Measurements from ENCODE around the gene GET4. TPM values are rescaled to one million over a fixed set of nuclear protein-coding genes. Genes with fewer than 3 reads are reported as not detected.

Gene GET4
- total and polyA plus RNA-seq, 2 of the 8 experiments (the other 6 are each of a cell fraction or from before 2014, with no cell fraction given): 56.7 to 74.1 TPM

- peak overlapping the region; percentile 59 for H3K56ac ChIP-seq (replicated peaks; ENCODE audit: insufficient read length, low read depth, low read length)
- H3K4me3 ChIP-seq (ENCODE audit: extremely low read depth in 1 of 4, insufficient read depth in 2 of 4, low read depth in 3 of 4, low read length in 4 of 4): no peak overlapping the region
- no peak overlapping the region for H3K27ac ChIP-seq (ENCODE audit: low read depth, low read length)
- H2BK15ac ChIP-seq (ENCODE audit: low read length): no peak overlapping the region
- FAIRE-seq (no peak), DNase-seq (ENCODE audit: low read depth in 1 of 2, low spot score in 2 of 2) (no peak)
- no peak overlapping the region for H2BK20ac ChIP-seq (ENCODE audit: low read length)
- H4K20me1 ChIP-seq (replicated peaks in 1 of 2; ENCODE audit: control insufficient read depth in 1 of 2, insufficient read depth in 2 of 2, low read length in 2 of 2): peaks cover 3 to 30% of the 10 kb centered on the region in 2 experiments
- H3K79me2 ChIP-seq (ENCODE audit: control insufficient read depth in 1 of 2, insufficient read depth in 2 of 2, low read length in 2 of 2): peaks cover 0 to 14% of the 10 kb centered on the region in 2 experiments; a peak in 1 of 4 replicates
- no peak overlapping the region for H2AK5ac ChIP-seq (ENCODE audit: low read depth, low read length)
- WGBS, 2 experiments (ENCODE audit: extremely low coverage in 1 of 2, insufficient coverage in 1 of 2, insufficient read length in 1 of 2, insufficient replicate concordance in 2 of 2, low coverage in 1 of 2, low lambda C conversion rate in 2 of 2, missing lambda C conversion rate in 1 of 2): 87% methylated on average over 30 of the region's 33 CpGs; no CpG with 5 or more reads in 1 of the 2 experiments
- H3K23me2 ChIP-seq (ENCODE audit: low read depth, low read length): no peaks in the 10 kb centered on the region
- no peak overlapping the region for H3K14ac ChIP-seq (ENCODE audit: insufficient read length)
- no peak overlapping the region for H3K23ac ChIP-seq (ENCODE audit: insufficient read length)
- H3K4ac ChIP-seq (replicated peaks; ENCODE audit: insufficient read length, low read depth, low read length): no peak overlapping the region
- CTCF ChIA-PET (ENCODE audit: partially characterized antibody): interaction anchor here (1.0 to 1.7 kb wide), 5 partner anchors 9 to 85 kb away, joined by 3 to 5 read pairs (median 4); no protein-coding TSS in a partner anchor
- no peak overlapping the region for H3K18ac ChIP-seq (ENCODE audit: extremely low read depth, low read length)
- H4K91ac ChIP-seq (replicated peaks; ENCODE audit: insufficient read length, low read length): no peak overlapping the region
- no peaks in the 10 kb centered on the region for H3K9me3 ChIP-seq (ENCODE audit: insufficient read depth in 2 of 2, low read depth in 1 of 2, low read length in 1 of 2)
- POLR2A ChIA-PET (ENCODE audit: partially characterized antibody): interaction anchor here (1.4 kb wide), 2 partner anchors 12 to 47 kb away, joined by 3 read pairs; no protein-coding TSS in a partner anchor
- no peak overlapping the region for H2BK12ac ChIP-seq (ENCODE audit: low read depth, low read length)
- H3K36me3 ChIP-seq (ENCODE audit: control insufficient read depth in 2 of 4, insufficient read depth in 4 of 4, low read length in 3 of 4): peaks cover 19 to 63% (median 52%) of the 10 kb centered on the region in 4 experiments
- no peak overlapping the region for H4K5ac ChIP-seq (ENCODE audit: insufficient read length, low read depth, low read length)
- H3K9ac ChIP-seq (replicated peaks in 1 of 4; ENCODE audit: extremely low read depth in 1 of 4, low read depth in 3 of 4, low read length in 3 of 4): no peak overlapping the region
- H3K4me1 ChIP-seq (replicated peaks in 1 of 4; ENCODE audit: control insufficient read depth in 3 of 4, insufficient read depth in 4 of 4, low read length in 3 of 4): no peaks in the 10 kb centered on the region
- H2BK5ac ChIP-seq (ENCODE audit: low read depth, low read length): no peak overlapping the region
- H2AFZ ChIP-seq (ENCODE audit: low read length): no peak overlapping the region
- TF ChIP-seq RBBP5 (IDR thresholded peaks at IDR 0.05; ENCODE audit: borderline replicate concordance, low read depth, low read length) (no peak), EGR1 (IDR thresholded peaks at IDR 0.05; ENCODE audit: borderline replicate concordance, low read depth, low read length) (no peak), KDM5A (IDR thresholded peaks at IDR 0.05; ENCODE audit: low read length) (no peak)
- H3K79me1 ChIP-seq (ENCODE audit: low read depth, low read length): peaks cover 2% of the 10 kb centered on the region; the same call in 1 of the 2 replicates
- H3K4me2 ChIP-seq (ENCODE audit: insufficient read depth in 1 of 2, low read depth in 2 of 2, low read length in 2 of 2): no peak overlapping the region
- H4K8ac ChIP-seq (ENCODE audit: extremely low read depth, insufficient read depth, low read length): peak overlapping the region; percentile 41; the same call in 1 of the 2 replicates
- H2BK120ac ChIP-seq (replicated peaks; ENCODE audit: low read depth, low read length): no peak overlapping the region
- no peaks in the 10 kb centered on the region for H3K27me3 ChIP-seq (replicated peaks in 1 of 4; ENCODE audit: control insufficient read depth in 3 of 4, extremely low read depth in 1 of 4, insufficient read depth in 3 of 4, low read length in 3 of 4)
Measured at GRCh38 chr7:853366-854117, 22.8 kb upstream of the GET4 start.

All from H1 (cell line).